ENCODE measurements around the gene NINJ2.

DNA sequence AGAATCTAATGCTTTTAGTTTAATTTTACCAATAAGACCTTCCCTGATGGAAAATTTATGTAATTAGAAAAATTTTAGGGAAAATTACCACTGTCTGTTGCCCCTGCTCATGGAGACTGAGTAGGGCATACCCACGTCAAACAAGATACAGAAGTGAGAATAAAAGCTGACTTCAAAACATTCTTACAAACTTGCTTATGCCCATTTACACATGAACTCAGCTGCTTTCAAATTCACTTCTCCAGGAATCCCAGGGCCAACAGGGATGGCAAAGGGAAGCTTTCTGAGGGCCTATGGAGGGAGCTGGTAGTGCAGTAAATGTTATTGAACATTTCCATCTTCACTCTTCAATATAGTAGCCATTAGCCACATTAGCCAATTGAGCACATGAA, 4.8 kb upstream of the NINJ2 start:
- TF ChIP-seq, protein P1, sequence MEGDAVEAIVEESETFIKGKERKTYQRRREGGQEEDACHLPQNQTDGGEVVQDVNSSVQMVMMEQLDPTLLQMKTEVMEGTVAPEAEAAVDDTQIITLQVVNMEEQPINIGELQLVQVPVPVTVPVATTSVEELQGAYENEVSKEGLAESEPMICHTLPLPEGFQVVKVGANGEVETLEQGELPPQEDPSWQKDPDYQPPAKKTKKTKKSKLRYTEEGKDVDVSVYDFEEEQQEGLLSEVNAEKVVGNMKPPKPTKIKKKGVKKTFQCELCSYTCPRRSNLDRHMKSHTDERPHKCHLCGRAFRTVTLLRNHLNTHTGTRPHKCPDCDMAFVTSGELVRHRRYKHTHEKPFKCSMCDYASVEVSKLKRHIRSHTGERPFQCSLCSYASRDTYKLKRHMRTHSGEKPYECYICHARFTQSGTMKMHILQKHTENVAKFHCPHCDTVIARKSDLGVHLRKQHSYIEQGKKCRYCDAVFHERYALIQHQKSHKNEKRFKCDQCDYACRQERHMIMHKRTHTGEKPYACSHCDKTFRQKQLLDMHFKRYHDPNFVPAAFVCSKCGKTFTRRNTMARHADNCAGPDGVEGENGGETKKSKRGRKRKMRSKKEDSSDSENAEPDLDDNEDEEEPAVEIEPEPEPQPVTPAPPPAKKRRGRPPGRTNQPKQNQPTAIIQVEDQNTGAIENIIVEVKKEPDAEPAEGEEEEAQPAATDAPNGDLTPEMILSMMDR (IDR thresholded peaks at IDR 0.05), result no peak
- TF ChIP-seq FOXM1 (IDR thresholded peaks at IDR 0.05; ENCODE audit: low read depth), result no peak
- no peak for TF ChIP-seq EP300 (IDR thresholded peaks at IDR 0.05; ENCODE audit: borderline replicate concordance in 1 of 2, low read depth in 1 of 2, low read length in 1 of 2)
- TF ChIP-seq ELF1 (IDR thresholded peaks at IDR 0.05), result no peak
- TF ChIP-seq, protein P2, sequence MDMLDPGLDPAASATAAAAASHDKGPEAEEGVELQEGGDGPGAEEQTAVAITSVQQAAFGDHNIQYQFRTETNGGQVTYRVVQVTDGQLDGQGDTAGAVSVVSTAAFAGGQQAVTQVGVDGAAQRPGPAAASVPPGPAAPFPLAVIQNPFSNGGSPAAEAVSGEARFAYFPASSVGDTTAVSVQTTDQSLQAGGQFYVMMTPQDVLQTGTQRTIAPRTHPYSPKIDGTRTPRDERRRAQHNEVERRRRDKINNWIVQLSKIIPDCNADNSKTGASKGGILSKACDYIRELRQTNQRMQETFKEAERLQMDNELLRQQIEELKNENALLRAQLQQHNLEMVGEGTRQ (IDR thresholded peaks at IDR 0.05; ENCODE audit: borderline replicate concordance, low read depth, low read length), result no peak
- TF ChIP-seq CHD2 (IDR thresholded peaks at IDR 0.05; ENCODE audit: low read length, partially characterized antibody), result no peak
- TF ChIP-seq NFIC (IDR thresholded peaks at IDR 0.05; ENCODE audit: borderline replicate concordance), result no peak
- TF ChIP-seq RXRA (IDR thresholded peaks at IDR 0.05; ENCODE audit: borderline replicate concordance, low read depth), result no peak
- no peak for TF ChIP-seq RFX5 (IDR thresholded peaks at IDR 0.05; ENCODE audit: low read length)
- no peak for TF ChIP-seq TAF1 (IDR thresholded peaks at IDR 0.05; ENCODE audit: borderline replicate concordance, low read depth, low read length)
